Forelimb muscle (tissue), 1 donor: ENCODE measurements around the gene SLC5A5. TPM values are rescaled to one million over a fixed set of nuclear protein-coding genes. Genes with fewer than 3 reads are reported as not detected.

ENCODE experiments used
- DNase-seq: peaks from one replicate; pipeline ENCODE4 v3.0.0-alpha.2; 2013; ENCODE audit warnings: low read depth
- polyA plus RNA-seq: library from polyadenylated mRNA; unstranded; fragments of 120-200 nt; gene quantifications from one replicate; pipeline ENCODE4 v1.2.1, GENCODE V29; 2013; ENCODE audit not compliant: insufficient read length

Gene SLC5A5
- polyA plus RNA-seq = not detected

GRCh38 chr19:17871878-17872250 lies at the start of gene SLC5A5:
TSS of gene SLC5A5 (plus strand) at chr19:17871945. CDS start at chr19:17872320, 375 bp downstream.
- no peak for DNase-seq

- DNase-seq = no peak
Measured at GRCh38 chr19:17824339-17824738, 47.4 kb upstream of the SLC5A5 start.

GRCh38 chr19:17826508-17827056 lies 45.2 kb upstream of the SLC5A5 start:
- DNase-seq = no peak

- no peak for DNase-seq
Measured at GRCh38 chr19:17829855-17830566, 41.7 kb upstream of the SLC5A5 start.

- DNase-seq = no peak
Measured at GRCh38 chr19:17830567-17831418, 41.0 kb upstream of the SLC5A5 start.

- no peak for DNase-seq
Measured at GRCh38 chr19:17831419-17831888, 40.3 kb upstream of the SLC5A5 start.

GRCh38 chr19:17832443-17833208 lies 39.1 kb upstream of the SLC5A5 start:
- no peak for DNase-seq

- no peak for DNase-seq
Measured at GRCh38 chr19:17834350-17835181, 37.2 kb upstream of the SLC5A5 start.

- DNase-seq = no peak
Measured at GRCh38 chr19:17835182-17836006, 36.4 kb upstream of the SLC5A5 start.

GRCh38 chr19:17836530-17836929 lies 35.2 kb upstream of the SLC5A5 start:
- no peak for DNase-seq

GRCh38 chr19:17837972-17838371 lies 33.8 kb upstream of the SLC5A5 start:
- no peak for DNase-seq

GRCh38 chr19:17840019-17840418 lies 31.7 kb upstream of the SLC5A5 start:
- DNase-seq = no peak

- DNase-seq = no peak
Measured at GRCh38 chr19:17841371-17841809, 30.4 kb upstream of the SLC5A5 start.

- peak; percentile 43 for DNase-seq
Measured at GRCh38 chr19:17841810-17842662, 29.7 kb upstream of the SLC5A5 start.

- DNase-seq = no peak
Measured at GRCh38 chr19:17842663-17843291, 29.0 kb upstream of the SLC5A5 start.

GRCh38 chr19:17843292-17843827 lies 28.4 kb upstream of the SLC5A5 start:
- no peak for DNase-seq

- DNase-seq = no peak
Measured at GRCh38 chr19:17843908-17844490, 27.7 kb upstream of the SLC5A5 start.

GRCh38 chr19:17846146-17846545 lies 25.6 kb upstream of the SLC5A5 start:
- no peak for DNase-seq
